ENCODE results near the gene SDHB. TPM values are rescaled to one million over a fixed set of nuclear protein-coding genes. Genes with fewer than 3 reads are reported as not detected.

SDHB gene
- total RNA-seq, 2 experiments from 2014 or later = 105 to 106 TPM

DNA sequence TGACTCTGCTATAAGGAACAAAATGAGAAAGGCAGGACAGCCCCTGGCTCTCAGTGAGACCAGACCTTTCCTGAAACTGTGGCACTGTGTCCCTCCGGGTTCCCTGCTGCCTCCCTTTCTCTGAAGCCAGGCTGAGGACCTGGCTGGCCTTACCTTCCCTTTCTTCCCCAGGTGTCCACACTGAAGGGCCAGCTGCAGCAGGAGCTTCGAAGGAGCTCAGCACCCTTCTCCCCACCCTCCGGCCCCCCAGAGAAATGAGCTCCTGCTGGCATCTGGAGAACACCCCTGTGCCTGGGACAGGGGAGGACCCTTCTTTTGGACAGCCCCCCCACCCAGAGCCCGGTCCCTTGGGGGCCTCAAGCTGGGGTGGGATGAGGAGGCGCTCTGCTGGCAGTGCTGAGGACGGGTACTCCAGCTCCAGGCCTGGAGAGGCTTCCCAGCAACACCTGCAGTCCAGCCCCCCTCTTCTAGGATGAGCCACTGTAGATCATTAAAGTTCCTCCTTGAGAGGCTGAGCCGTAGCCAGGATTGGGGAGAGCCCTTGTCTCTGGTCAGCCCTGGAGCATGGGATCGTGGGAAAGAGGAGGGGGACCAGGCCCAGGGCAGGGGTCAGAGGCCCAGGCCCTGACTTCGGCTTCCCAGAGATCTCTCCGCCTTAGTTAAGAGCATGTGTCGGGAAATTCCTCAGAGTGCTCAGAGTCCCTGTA lies 81.5 kb downstream of the SDHB start:
- Histone ChIP-seq H2AFZ (ENCODE audit: low read length) (no peak overlapping the region), H3K4me2 (ENCODE audit: low read length) (no peak overlapping the region), H3K9me3 (ENCODE audit: low read length) (no peaks in the 10 kb centered on the region), H3K4me1 (ENCODE audit: insufficient read depth, low read length, poor library complexity, severe bottlenecking) (no peaks in the 10 kb centered on the region), H3K36me3 (ENCODE audit: insufficient read depth, low read length) (peaks cover 5% of the 10 kb centered on the region; the same call in 1 of the 2 replicates), H3K9me2 (ENCODE audit: insufficient read depth, low read length) (no peaks in the 10 kb centered on the region), H3K27ac (ENCODE audit: low read depth, low read length, poor library complexity, severe bottlenecking) (no peak overlapping the region), H3K4me3 (ENCODE audit: low read depth, low read length, poor library complexity, severe bottlenecking) (no peak overlapping the region), H3K79me2 (ENCODE audit: insufficient read depth, low read depth, low read length) (no peaks in the 10 kb centered on the region), H4K20me1 (ENCODE audit: insufficient read depth, low read length) (no peaks in the 10 kb centered on the region)
- TSS peak; percentile 90 for BruUV-seq (replicated peaks)
- no peak for DNase-seq (ENCODE audit: low spot score)
- POLR2A ChIA-PET = no interaction called here
- intact Hi-C loops (cut with micrococcal nuclease; ENCODE audit: unreplicated experiment) = no loop called here
- no peak for TF ChIP-seq EZH2phosphoT487 (IDR thresholded peaks at IDR 0.05; ENCODE audit: borderline replicate concordance, low read depth, low read length)
- TF ChIP-seq, protein P1, sequence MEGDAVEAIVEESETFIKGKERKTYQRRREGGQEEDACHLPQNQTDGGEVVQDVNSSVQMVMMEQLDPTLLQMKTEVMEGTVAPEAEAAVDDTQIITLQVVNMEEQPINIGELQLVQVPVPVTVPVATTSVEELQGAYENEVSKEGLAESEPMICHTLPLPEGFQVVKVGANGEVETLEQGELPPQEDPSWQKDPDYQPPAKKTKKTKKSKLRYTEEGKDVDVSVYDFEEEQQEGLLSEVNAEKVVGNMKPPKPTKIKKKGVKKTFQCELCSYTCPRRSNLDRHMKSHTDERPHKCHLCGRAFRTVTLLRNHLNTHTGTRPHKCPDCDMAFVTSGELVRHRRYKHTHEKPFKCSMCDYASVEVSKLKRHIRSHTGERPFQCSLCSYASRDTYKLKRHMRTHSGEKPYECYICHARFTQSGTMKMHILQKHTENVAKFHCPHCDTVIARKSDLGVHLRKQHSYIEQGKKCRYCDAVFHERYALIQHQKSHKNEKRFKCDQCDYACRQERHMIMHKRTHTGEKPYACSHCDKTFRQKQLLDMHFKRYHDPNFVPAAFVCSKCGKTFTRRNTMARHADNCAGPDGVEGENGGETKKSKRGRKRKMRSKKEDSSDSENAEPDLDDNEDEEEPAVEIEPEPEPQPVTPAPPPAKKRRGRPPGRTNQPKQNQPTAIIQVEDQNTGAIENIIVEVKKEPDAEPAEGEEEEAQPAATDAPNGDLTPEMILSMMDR (conservative IDR thresholded peaks at IDR 0.05; ENCODE audit: low read length) = no peak
- CTCF ChIA-PET (ENCODE audit: unreplicated experiment) = no interaction called here

- CTCF ChIA-PET (ENCODE audit: unreplicated experiment) = no interaction called here
- no peaks in the 10 kb centered on the region for H4K20me1 ChIP-seq (ENCODE audit: insufficient read depth, low read length)
Measured at GRCh38 chr1:16971341-16972188, 82.3 kb downstream of the SDHB start.

More at GRCh38 chr1:16971341-16972188, 82.3 kb downstream of the SDHB start:
- Histone ChIP-seq H3K9me2 (ENCODE audit: insufficient read depth, low read length) (no peaks in the 10 kb centered on the region), H3K9me3 (ENCODE audit: low read length) (no peaks in the 10 kb centered on the region), H3K4me1 (ENCODE audit: insufficient read depth, low read length, poor library complexity, severe bottlenecking) (no peaks in the 10 kb centered on the region), H3K79me2 (ENCODE audit: insufficient read depth, low read depth, low read length) (no peaks in the 10 kb centered on the region), H3K4me3 (ENCODE audit: low read depth, low read length, poor library complexity, severe bottlenecking) (no peak overlapping the region), H3K27ac (ENCODE audit: low read depth, low read length, poor library complexity, severe bottlenecking) (no peak overlapping the region), H3K36me3 (ENCODE audit: insufficient read depth, low read length) (peaks cover 5% of the 10 kb centered on the region; the same call in 1 of the 2 replicates), H3K4me2 (ENCODE audit: low read length) (no peak overlapping the region), H2AFZ (ENCODE audit: low read length) (no peak overlapping the region)
- no TSS peak for BruUV-seq (replicated peaks)
- TF ChIP-seq, protein P1 (conservative IDR thresholded peaks at IDR 0.05; ENCODE audit: low read length) = no peak
- TF ChIP-seq EZH2phosphoT487 (IDR thresholded peaks at IDR 0.05; ENCODE audit: borderline replicate concordance, low read depth, low read length) = no peak
- POLR2A ChIA-PET = no interaction called here
- intact Hi-C loops (cut with micrococcal nuclease; ENCODE audit: unreplicated experiment) = no loop called here
- no peak for DNase-seq (ENCODE audit: low spot score)
